Hepatocyte (in vitro differentiated cells): ENCODE measurements around the gene SERAC1. TPM values are rescaled to one million over a fixed set of nuclear protein-coding genes. Genes with fewer than 3 reads are reported as not detected.

Experiments
- DNase-seq: peaks from one replicate; pipeline ENCODE4 v3.0.0-alpha.2; 2016; ENCODE audit warnings: low spot score
- H2AFZ ChIP-seq: fragments of 200-600 bp; sonication (generic); 2 replicates; pipeline ENCODE4 v1.6.0; 2016; ENCODE audit warnings: antibody characterized with exemption, mild to moderate bottlenecking
- H3K27ac ChIP-seq: fragments of 200-600 bp; sonication (generic); 2 replicates; pipeline ENCODE4 v1.5.1; 2016; ENCODE audit warnings: mild to moderate bottlenecking
- H3K27me3 ChIP-seq: fragments of 200-600 bp; sonication (generic); 2 replicates; pipeline ENCODE4 v1.6.1; 2016
- H3K36me3 ChIP-seq: fragments of 200-600 bp; sonication (generic); replicated peaks from 2 replicates; pipeline ENCODE4 v1.5.1; 2016; ENCODE audit warnings: low read depth; ENCODE audit not compliant: insufficient read depth
- H3K4me1 ChIP-seq: fragments of 200-600 bp; sonication (generic); 2 replicates; pipeline ENCODE4 v1.5.1; 2016; ENCODE audit warnings: mild to moderate bottlenecking, moderate library complexity; ENCODE audit not compliant: insufficient read depth
- H3K4me2 ChIP-seq: fragments of 200-600 bp; sonication (generic); 2 replicates; pipeline ENCODE4 v1.6.0; 2016
- H3K4me3 ChIP-seq: fragments of 200-600 bp; sonication (generic); 2 replicates; pipeline ENCODE4 v1.5.1; 2016; ENCODE audit warnings: mild to moderate bottlenecking
- H3K79me2 ChIP-seq: fragments of 200-600 bp; sonication (generic); 2 replicates; pipeline ENCODE4 v1.6.0; 2017; ENCODE audit warnings: mild to moderate bottlenecking
- H3K9me2 ChIP-seq: fragments of 200-600 bp; sonication (generic); replicated peaks from 2 replicates; pipeline ENCODE4 v1.6.0; 2017; ENCODE audit warnings: mild to moderate bottlenecking; ENCODE audit not compliant: insufficient read depth
- H3K9me3 ChIP-seq: fragments of 200-600 bp; sonication (generic); 2 replicates; pipeline ENCODE4 v1.5.1; 2016; ENCODE audit warnings: low read depth, mild to moderate bottlenecking
- H4K20me1 ChIP-seq: fragments of 200-600 bp; sonication (generic); 2 replicates; pipeline ENCODE4 v1.6.0; 2016; ENCODE audit warnings: mild to moderate bottlenecking; ENCODE audit not compliant: insufficient read depth, poor library complexity, severe bottlenecking
- CTCF ChIP-seq: fragments of 200-600 bp; sonication (generic); IDR thresholded peaks from 2 replicates; pipeline ENCODE4 v1.5.1; 2016; ENCODE audit warnings: antibody characterized with exemption, mild to moderate bottlenecking; ENCODE audit not compliant: poor library complexity
- EZH2 ChIP-seq: fragments of 200-600 bp; sonication (generic); IDR thresholded peaks from 2 replicates; pipeline ENCODE4 v1.6.1; 2016; ENCODE audit warnings: antibody characterized with exemption, mild to moderate bottlenecking, borderline replicate concordance
- EZH2phosphoT487 ChIP-seq: fragments of 200-600 bp; sonication (generic); IDR thresholded peaks from one replicate; pipeline ENCODE4 v1.6.1; 2018; ENCODE audit warnings: antibody characterized with exemption, mild to moderate bottlenecking, low read depth, moderate library complexity; ENCODE audit not compliant: unreplicated experiment, severe bottlenecking
- WGBS: methylation state at CpG from one replicate; pipeline ENCODE4 v1.1.6; 2016; ENCODE audit warnings: low lambda C conversion rate; ENCODE audit errors: missing lambda C conversion rate; 5-methylcytosine and 5-hydroxymethylcytosine counted together
- polyA plus RNA-seq: library from polyadenylated mRNA; unstranded; fragments of >200 nt; fragmentation: Nextera tagmentation; extraction: Ambion mirVana; gene quantifications from 2 replicates; pipeline ENCODE4 v1.2.1, GENCODE V29; 2016
- total RNA-seq: library from RNA; depleted of rRNA; stranded (reverse); fragments of >200 nt; gene quantifications from 2 replicates; pipeline ENCODE4 v1.2.3, GENCODE V29; 2014

Gene SERAC1
- total and polyA plus RNA-seq, 2 experiments from 2014 or later = 4.9 to 15.2 TPM

GRCh38 chr6:158115508-158115907 is 52.6 kb downstream of the SERAC1 start:
- Histone ChIP-seq H3K4me2 (no peak overlapping the region), H2AFZ (no peak overlapping the region), H3K27ac (no peak overlapping the region), H3K79me2 (no peaks in the 10 kb centered on the region), H4K20me1 (no peaks in the 10 kb centered on the region), H3K9me2 (no peaks in the 10 kb centered on the region), H3K27me3 (no peaks in the 10 kb centered on the region), H3K9me3 (no peaks in the 10 kb centered on the region), H3K4me1 (no peaks in the 10 kb centered on the region), H3K36me3 (no peaks in the 10 kb centered on the region), H3K4me3 (no peak overlapping the region)
- no peak for DNase-seq
- no peak for TF ChIP-seq CTCF
- TF ChIP-seq EZH2 = no peak
- no peak for TF ChIP-seq EZH2phosphoT487
- 95% methylated on average over 6 of the region's 6 CpGs for WGBS

GRCh38 chr6:158115102-158115501 is 53.0 kb downstream of the SERAC1 start:
- Histone ChIP-seq H3K9me3 (no peaks in the 10 kb centered on the region), H3K4me1 (no peaks in the 10 kb centered on the region)
- 93% methylated on average over 4 of the region's 4 CpGs for WGBS

GRCh38 chr6:158113802-158114201 is 54.3 kb downstream of the SERAC1 start:
- Histone ChIP-seq H3K9me2 (no peaks in the 10 kb centered on the region), H3K79me2 (no peaks in the 10 kb centered on the region), H3K4me2 (no peak overlapping the region), H3K27ac (no peak overlapping the region), H3K9me3 (no peaks in the 10 kb centered on the region), H3K4me3 (no peak overlapping the region), H2AFZ (no peak overlapping the region), H3K4me1 (no peaks in the 10 kb centered on the region), H4K20me1 (no peaks in the 10 kb centered on the region), H3K36me3 (no peaks in the 10 kb centered on the region), H3K27me3 (no peaks in the 10 kb centered on the region)
- TF ChIP-seq EZH2phosphoT487 = no peak
- TF ChIP-seq CTCF = no peak
- no peak for TF ChIP-seq EZH2
- no peak for DNase-seq

More at GRCh38 chr6:158115102-158115501, 53.0 kb downstream of the SERAC1 start:
- no peak overlapping the region for H3K4me3 ChIP-seq
- TF ChIP-seq EZH2phosphoT487 (no peak), CTCF (no peak), EZH2 (no peak)
- H2AFZ ChIP-seq = no peak overlapping the region
- no peaks in the 10 kb centered on the region for H3K36me3 ChIP-seq
- DNase-seq = no peak
- H4K20me1 ChIP-seq = no peaks in the 10 kb centered on the region
- H3K27me3 ChIP-seq = no peaks in the 10 kb centered on the region
- no peaks in the 10 kb centered on the region for H3K9me2 ChIP-seq
- no peaks in the 10 kb centered on the region for H3K79me2 ChIP-seq
- H3K27ac ChIP-seq = no peak overlapping the region
- H3K4me2 ChIP-seq = no peak overlapping the region

GRCh38 chr6:158111987-158112386 is 56.1 kb downstream of the SERAC1 start:
- WGBS = 97% methylated on average over 5 of the region's 5 CpGs
- Histone ChIP-seq H3K36me3 (no peaks in the 10 kb centered on the region), H3K27ac (no peak overlapping the region)

More at GRCh38 chr6:158111987-158112386, 56.1 kb downstream of the SERAC1 start:
- Histone ChIP-seq H3K4me3 (no peak overlapping the region), H3K27me3 (no peaks in the 10 kb centered on the region), H3K79me2 (no peaks in the 10 kb centered on the region), H3K4me1 (no peaks in the 10 kb centered on the region), H3K4me2 (no peak overlapping the region), H2AFZ (no peak overlapping the region), H3K9me3 (no peaks in the 10 kb centered on the region), H4K20me1 (no peaks in the 10 kb centered on the region), H3K9me2 (no peaks in the 10 kb centered on the region)
- DNase-seq = no peak
- TF ChIP-seq EZH2phosphoT487 (no peak), EZH2 (no peak), CTCF (no peak)
